PFSK-1 (cell line): ENCODE results near the gene DTNA.

Experiments
- FOXP2 ChIP-seq: optimal IDR thresholded peaks from 2 replicates; pipeline ENCODE3; 2011; ENCODE audit warnings: borderline replicate concordance, control low read depth, inconsistent platforms; ENCODE audit not compliant: insufficient read depth; ENCODE audit errors: extremely low read length, extremely low read depth
- POLR2AphosphoS5 ChIP-seq: IDR thresholded peaks from 2 replicates; pipeline ENCODE4 v1.6.1; 2012; ENCODE audit warnings: low read depth, mild to moderate bottlenecking, control low read depth, low read length, moderate library complexity
- SIN3A ChIP-seq: IDR thresholded peaks from 2 replicates; pipeline ENCODE4 v1.6.1; 2012; ENCODE audit warnings: mild to moderate bottlenecking, low read length, moderate library complexity, borderline replicate concordance; ENCODE audit not compliant: insufficient read depth
- TAF1 ChIP-seq: IDR thresholded peaks from 2 replicates; pipeline ENCODE4 v1.6.1; 2012; ENCODE audit warnings: low read length, control low read depth, borderline replicate concordance; ENCODE audit not compliant: insufficient read depth
- TF ChIP-seq, protein P1 (sequence below), 2 experiments: IDR thresholded peaks; 2 replicates each; pipeline versions ENCODE4 v1.6.1 to v1.8.0; 2011 to 2012; ENCODE audit warnings: low read depth in 2 of 2, low read length in 2 of 2, control low read depth in 1 of 2, inconsistent platforms in 1 of 2, mild to moderate bottlenecking in 1 of 2, moderate library complexity in 1 of 2; ENCODE audit not compliant: insufficient read depth in 1 of 2

Gene DTNA

DNA sequence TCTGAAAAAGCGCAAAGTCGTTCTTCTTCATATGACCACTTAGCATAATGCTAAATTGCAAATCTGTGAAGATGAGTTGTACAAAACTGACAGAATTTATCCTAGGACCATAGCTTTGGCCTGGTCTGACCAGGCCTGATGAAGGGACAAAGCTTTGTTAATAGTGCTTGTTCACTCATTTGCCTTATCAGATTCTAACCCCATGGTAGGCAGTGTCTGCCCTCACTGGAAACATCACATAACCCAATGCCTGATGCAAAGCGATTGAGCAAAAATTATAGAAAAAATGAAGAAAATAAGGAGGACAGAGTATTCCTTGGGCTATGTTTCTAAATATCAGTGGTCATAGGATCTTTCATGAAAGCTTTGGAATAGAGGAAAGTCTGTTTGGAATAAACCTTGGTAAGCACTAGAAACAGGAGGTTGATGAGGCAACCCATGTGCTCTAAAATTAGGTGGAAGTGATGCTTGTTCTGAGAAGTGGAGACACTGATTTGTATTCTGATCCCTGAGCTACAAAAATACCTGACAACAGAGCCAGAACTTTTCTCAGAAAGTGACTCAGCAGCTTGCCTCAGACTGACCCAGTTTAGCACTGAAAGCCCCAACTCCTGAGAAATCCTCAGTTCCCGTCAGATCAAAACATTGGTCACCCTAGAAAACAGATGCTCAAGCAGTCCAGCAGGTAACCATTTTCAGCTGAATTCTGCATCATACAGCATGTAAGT lies 199.7 kb downstream of the DTNA start:
- no peak for TF ChIP-seq TAF1
- TF ChIP-seq, protein P1, sequence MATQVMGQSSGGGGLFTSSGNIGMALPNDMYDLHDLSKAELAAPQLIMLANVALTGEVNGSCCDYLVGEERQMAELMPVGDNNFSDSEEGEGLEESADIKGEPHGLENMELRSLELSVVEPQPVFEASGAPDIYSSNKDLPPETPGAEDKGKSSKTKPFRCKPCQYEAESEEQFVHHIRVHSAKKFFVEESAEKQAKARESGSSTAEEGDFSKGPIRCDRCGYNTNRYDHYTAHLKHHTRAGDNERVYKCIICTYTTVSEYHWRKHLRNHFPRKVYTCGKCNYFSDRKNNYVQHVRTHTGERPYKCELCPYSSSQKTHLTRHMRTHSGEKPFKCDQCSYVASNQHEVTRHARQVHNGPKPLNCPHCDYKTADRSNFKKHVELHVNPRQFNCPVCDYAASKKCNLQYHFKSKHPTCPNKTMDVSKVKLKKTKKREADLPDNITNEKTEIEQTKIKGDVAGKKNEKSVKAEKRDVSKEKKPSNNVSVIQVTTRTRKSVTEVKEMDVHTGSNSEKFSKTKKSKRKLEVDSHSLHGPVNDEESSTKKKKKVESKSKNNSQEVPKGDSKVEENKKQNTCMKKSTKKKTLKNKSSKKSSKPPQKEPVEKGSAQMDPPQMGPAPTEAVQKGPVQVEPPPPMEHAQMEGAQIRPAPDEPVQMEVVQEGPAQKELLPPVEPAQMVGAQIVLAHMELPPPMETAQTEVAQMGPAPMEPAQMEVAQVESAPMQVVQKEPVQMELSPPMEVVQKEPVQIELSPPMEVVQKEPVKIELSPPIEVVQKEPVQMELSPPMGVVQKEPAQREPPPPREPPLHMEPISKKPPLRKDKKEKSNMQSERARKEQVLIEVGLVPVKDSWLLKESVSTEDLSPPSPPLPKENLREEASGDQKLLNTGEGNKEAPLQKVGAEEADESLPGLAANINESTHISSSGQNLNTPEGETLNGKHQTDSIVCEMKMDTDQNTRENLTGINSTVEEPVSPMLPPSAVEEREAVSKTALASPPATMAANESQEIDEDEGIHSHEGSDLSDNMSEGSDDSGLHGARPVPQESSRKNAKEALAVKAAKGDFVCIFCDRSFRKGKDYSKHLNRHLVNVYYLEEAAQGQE (IDR thresholded peaks at IDR 0.05; ENCODE audit: insufficient read depth in 1 of 2, low read depth in 2 of 2, low read length in 2 of 2): no peak
- TF ChIP-seq SIN3A: no peak
- TF ChIP-seq FOXP2: no peak
- TF ChIP-seq POLR2AphosphoS5: no peak

DNA sequence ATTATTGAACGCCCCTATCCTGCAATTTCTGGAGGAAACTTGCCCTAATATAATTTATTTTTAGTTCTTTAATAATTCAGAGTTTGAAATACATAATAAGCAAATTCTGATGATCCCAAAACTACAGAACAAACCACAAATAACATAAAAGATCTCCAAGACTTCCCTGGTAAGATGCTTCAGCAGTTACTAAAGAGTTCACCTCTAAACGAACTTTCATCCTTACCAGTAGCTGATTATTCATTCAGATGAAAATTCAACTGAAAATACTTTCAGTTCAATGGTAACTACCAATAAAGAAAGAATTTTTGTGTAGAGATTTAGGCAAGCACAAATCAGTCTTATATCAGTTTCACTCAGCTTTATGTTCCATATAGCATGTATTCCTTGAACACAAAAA lies 201.0 kb downstream of the DTNA start:
- TF ChIP-seq FOXP2: no peak
- no peak for TF ChIP-seq TAF1
- TF ChIP-seq SIN3A: no peak
- no peak for TF ChIP-seq POLR2AphosphoS5
- TF ChIP-seq, protein P1 (IDR thresholded peaks at IDR 0.05; ENCODE audit: insufficient read depth in 1 of 2, low read depth in 2 of 2, low read length in 2 of 2): no peak

DNA sequence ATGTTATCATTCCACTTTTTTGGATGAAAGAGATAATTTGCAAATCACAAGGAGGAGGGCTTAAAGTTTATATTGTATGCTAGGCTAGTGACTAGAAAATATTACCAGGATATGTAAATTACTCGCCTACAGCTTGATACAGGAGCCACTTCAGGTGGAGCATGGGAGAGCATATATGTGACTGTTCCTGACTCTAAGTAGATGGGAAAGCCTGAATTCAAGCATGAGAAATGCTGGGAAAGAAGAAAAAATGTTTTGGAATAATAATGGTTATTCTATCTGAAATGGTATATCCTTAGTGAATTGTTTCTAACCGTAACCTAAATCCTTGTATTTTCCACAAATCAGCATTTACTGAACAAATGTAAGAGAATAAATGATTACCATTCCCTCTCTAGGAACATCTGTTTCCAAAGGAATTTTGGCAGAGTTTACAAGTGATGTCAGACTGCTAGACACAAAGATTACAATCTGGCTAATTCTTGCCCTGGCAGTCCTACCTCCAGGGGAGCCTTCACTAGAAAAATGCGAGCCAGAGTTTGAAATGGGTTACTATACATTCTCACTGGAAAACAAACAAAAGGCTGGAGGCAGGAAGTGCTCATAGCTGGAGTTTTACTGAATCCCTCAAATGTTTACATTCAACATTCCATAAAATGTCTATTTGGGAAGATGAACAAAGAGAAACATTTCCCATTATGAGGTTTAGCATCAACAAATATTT lies 201.7 kb downstream of the DTNA start:
- TF ChIP-seq SIN3A (no peak), TAF1 (no peak), FOXP2 (no peak), POLR2AphosphoS5 (no peak)
- TF ChIP-seq, protein P1 (IDR thresholded peaks at IDR 0.05; ENCODE audit: insufficient read depth in 1 of 2, low read depth in 2 of 2, low read length in 2 of 2): no peak

DNA sequence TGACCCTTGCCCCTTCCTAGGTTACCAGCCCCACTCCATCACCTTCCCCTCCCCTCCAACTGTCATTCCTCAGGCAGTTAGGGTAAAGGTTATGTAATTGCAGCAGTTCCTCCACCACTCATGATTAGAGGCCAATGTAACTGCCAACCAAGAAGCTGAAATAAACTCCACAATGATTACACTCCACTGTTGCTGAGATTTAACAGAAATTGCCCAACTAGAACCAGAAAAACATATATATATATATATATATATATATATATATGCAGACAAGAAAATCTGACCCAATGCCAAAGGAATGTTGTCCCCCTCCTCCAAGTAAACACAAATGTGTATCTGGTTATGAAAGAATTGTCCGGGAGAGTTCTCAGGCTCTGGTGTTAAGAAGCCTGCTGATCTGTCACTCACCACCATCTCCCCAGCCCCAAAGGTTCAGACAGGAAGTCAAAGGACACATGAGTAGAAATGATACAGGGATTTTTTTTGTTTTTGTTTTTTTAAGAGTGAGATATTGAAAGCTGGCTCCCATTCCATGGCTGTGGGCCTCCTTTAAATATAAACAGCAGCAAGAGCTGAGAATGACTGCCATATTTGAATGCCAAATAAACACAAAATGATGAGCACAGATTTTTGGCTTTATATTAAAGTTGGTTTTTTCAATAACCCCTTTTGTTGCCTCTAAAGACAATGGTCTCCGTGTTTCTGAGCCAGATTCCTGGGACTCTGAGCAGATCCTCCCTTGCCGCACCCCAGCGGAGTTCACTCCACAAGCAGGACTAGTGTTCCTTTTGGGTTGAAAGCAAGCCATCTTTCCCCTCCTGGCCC lies 204.0 kb downstream of the DTNA start:
- TF ChIP-seq, protein P1 (IDR thresholded peaks at IDR 0.05; ENCODE audit: insufficient read depth in 1 of 2, low read depth in 2 of 2, low read length in 2 of 2): no peak
- TF ChIP-seq POLR2AphosphoS5 (no peak), TAF1 (no peak), FOXP2 (no peak), SIN3A (no peak)
